ENCODE results near the gene KCND3.

DNA sequence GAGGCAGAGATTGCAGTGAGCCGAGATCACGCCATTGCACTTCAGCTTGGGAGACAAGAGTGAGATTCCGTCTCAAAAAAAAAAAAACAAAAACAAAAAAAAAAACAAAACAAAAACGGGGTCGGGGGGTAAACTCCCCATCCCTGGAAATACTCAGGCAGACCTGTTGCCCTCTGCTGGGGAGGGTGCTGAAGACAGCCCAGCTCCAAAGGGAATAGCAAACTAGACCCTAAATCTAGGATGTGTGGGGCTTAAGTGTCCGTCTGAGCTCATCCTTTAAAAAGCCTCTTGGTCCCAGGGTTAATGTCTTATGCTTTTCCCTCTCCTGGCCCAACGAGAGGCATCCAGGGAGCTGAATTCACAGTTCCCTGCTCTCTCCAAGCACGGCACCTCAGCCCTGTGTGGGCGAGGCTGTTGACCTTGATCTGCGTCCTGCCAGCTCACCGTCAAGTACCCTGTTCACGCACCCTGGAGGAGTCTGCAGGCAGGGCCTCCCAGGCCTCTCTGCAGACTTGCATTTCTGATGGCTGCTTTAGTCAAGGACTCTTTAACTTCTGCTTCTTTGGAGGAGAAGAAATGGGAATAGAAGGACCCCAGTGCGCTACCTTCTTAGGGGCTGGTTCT lies 22.3 kb downstream of the KCND3 start:
- TF ChIP-seq, protein P1, sequence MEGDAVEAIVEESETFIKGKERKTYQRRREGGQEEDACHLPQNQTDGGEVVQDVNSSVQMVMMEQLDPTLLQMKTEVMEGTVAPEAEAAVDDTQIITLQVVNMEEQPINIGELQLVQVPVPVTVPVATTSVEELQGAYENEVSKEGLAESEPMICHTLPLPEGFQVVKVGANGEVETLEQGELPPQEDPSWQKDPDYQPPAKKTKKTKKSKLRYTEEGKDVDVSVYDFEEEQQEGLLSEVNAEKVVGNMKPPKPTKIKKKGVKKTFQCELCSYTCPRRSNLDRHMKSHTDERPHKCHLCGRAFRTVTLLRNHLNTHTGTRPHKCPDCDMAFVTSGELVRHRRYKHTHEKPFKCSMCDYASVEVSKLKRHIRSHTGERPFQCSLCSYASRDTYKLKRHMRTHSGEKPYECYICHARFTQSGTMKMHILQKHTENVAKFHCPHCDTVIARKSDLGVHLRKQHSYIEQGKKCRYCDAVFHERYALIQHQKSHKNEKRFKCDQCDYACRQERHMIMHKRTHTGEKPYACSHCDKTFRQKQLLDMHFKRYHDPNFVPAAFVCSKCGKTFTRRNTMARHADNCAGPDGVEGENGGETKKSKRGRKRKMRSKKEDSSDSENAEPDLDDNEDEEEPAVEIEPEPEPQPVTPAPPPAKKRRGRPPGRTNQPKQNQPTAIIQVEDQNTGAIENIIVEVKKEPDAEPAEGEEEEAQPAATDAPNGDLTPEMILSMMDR (IDR thresholded peaks at IDR 0.05): no peak
- no peak for TF ChIP-seq POLR2A (IDR thresholded peaks at IDR 0.05)
